K562 (cell line): ENCODE results near the gene CCDC27. TPM values are rescaled to one million over a fixed set of nuclear protein-coding genes. Genes with fewer than 3 reads are reported as not detected.

ENCODE experiments used
- COPS2 ChIP-seq: fragments of 450-650 bp; conservative IDR thresholded peaks from 2 replicates; pipeline ENCODE4 v1.6.1; 2016; ENCODE audit warnings: mild to moderate bottlenecking, moderate library complexity
- CREB1 ChIP-seq, 2 experiments: sonication (generic) in 1 of 2; formaldehyde crosslinking in 1 of 2; IDR thresholded peaks; 2 replicates each; pipeline versions ENCODE4 v1.6.1 to v1.8.0; 2012 to 2022; ENCODE audit warnings: inconsistent platforms in 1 of 2, mild to moderate bottlenecking in 1 of 2, missing genetic modification reagents in 1 of 2, moderate library complexity in 1 of 2
- CSDE1 ChIP-seq, 2 experiments: fragments of 450-650 bp; IDR thresholded peaks; 2 replicates each; pipeline ENCODE4 v1.6.1; 2016; ENCODE audit warnings: mild to moderate bottlenecking in 1 of 2
- E2F5 ChIP-seq: sonication (generic); formaldehyde crosslinking; IDR thresholded peaks from 2 replicates; pipeline ENCODE4 v1.8.0; 2022; ENCODE audit warnings: mild to moderate bottlenecking, missing genetic modification reagents
- ESRRB ChIP-seq: fragments of 250-450 bp; sonication (Bioruptor Pico); IDR thresholded peaks from 2 replicates; pipeline ENCODE4 v1.5.0; 2020; ENCODE audit warnings: mild to moderate bottlenecking, moderate library complexity, borderline replicate concordance
- KAT7 ChIP-seq: sonication (generic); formaldehyde crosslinking; IDR thresholded peaks from 2 replicates; pipeline ENCODE4 v1.8.0; 2022; ENCODE audit warnings: missing genetic modification reagents, mild to moderate bottlenecking, borderline replicate concordance
- MAFF ChIP-seq: IDR thresholded peaks from 2 replicates; pipeline ENCODE4 v1.6.1; 2012; ENCODE audit warnings: low read length, improper control_type of control experiment
- MXI1 ChIP-seq: IDR thresholded peaks from 2 replicates; pipeline ENCODE4 v1.6.1; 2011; ENCODE audit warnings: low read depth, mild to moderate bottlenecking, improper control_type of control experiment, low read length
- NUFIP1 ChIP-seq: fragments of 450-650 bp; IDR thresholded peaks from 2 replicates; pipeline ENCODE4 v1.6.1; 2018; ENCODE audit not compliant: partially characterized antibody
- PTBP1 ChIP-seq: fragments of 200-400 bp; formaldehyde crosslinking; IDR thresholded peaks from 2 replicates; pipeline ENCODE4 v1.6.1; 2017; ENCODE audit warnings: low read depth, low read length
- SAFB ChIP-seq: fragments of 200-400 bp; formaldehyde crosslinking; IDR thresholded peaks from 2 replicates; pipeline ENCODE4 v1.6.1; 2017; ENCODE audit warnings: low read depth, low read length, borderline replicate concordance
- SMAD1 ChIP-seq: fragments of 150-350 bp; IDR thresholded peaks from 2 replicates; pipeline ENCODE4 v1.6.1; 2014; ENCODE audit warnings: low read length, low read depth; ENCODE audit not compliant: partially characterized antibody
- SMAD3 ChIP-seq: fragments of 450-650 bp; formaldehyde crosslinking; conservative IDR thresholded peaks from 2 replicates; pipeline ENCODE4 v1.4.0; 2020; ENCODE audit warnings: mild to moderate bottlenecking
- SRSF9 ChIP-seq: fragments of 200-400 bp; formaldehyde crosslinking; IDR thresholded peaks from 2 replicates; pipeline ENCODE4 v1.6.1; 2017; ENCODE audit warnings: low read depth, low read length, borderline replicate concordance
- TAF1 ChIP-seq: IDR thresholded peaks from 2 replicates; pipeline ENCODE4 v1.6.1; 2011; ENCODE audit warnings: mild to moderate bottlenecking, low read length, moderate library complexity; ENCODE audit not compliant: insufficient read depth, control insufficient read depth, severe bottlenecking; ENCODE audit errors: extremely low read depth
- TBP ChIP-seq: optimal IDR thresholded peaks from 2 replicates; pipeline ENCODE3; 2011; ENCODE audit warnings: low read depth, low read length, improper control_type of control experiment
- ZNF280A ChIP-seq: fragments of 450-650 bp; IDR thresholded peaks from 2 replicates; pipeline ENCODE4 v1.6.1; 2018; ENCODE audit warnings: mild to moderate bottlenecking, low read depth; ENCODE audit not compliant: partially characterized antibody
- ZNF324 ChIP-seq: fragments of 250-450 bp; sonication (Bioruptor Pico); IDR thresholded peaks from 2 replicates; pipeline ENCODE4 v1.4.0; 2020; ENCODE audit warnings: mild to moderate bottlenecking
- ZNF518B ChIP-seq: fragments of 250-450 bp; sonication (Bioruptor Pico); IDR thresholded peaks from 2 replicates; pipeline ENCODE4 v1.5.0; 2021; ENCODE audit warnings: mild to moderate bottlenecking, moderate library complexity
- ZNF740 ChIP-seq, 3 experiments: fragments of 200-800 bp in 1 of 3; sonication (Bioruptor generic) in 1 of 3; sonication (generic) in 1 of 3; formaldehyde crosslinking in 1 of 3; IDR thresholded peaks; 2 replicates each; pipeline versions ENCODE4 v1.6.1 to v1.8.0; 2016 to 2022; ENCODE audit warnings: mild to moderate bottlenecking in 2 of 3, missing compliant biosample characterization in 2 of 3, missing genetic modification characterization in 2 of 3, missing genetic modification reagents in 1 of 3
- polyA plus RNA-seq, 8 experiments: library from polyadenylated mRNA; depleted of rRNA in 4 of 8; stranded (reverse) in 5 of 8; unstranded in 3 of 8; fragments of >200 nt; fragmentation: Nextera tagmentation in 2 of 8; fragmentation: Illumina TruSeq in 1 of 8; extraction: Ambion mirVana in 2 of 8; extraction: Trizol in 1 of 8; gene quantifications; 2 replicates each; pipeline versions ENCODE4 v1.2.1 to v1.2.3, GENCODE V29; 2011 to 2014; ENCODE audit warnings: inconsistent platforms in 1 of 8, missing spikeins in 1 of 8
- total RNA-seq, 7 experiments: library from RNA; depleted of rRNA in 6 of 7; stranded (reverse); fragments of >200 nt in 6 of 7; fragmentation: Illumina TruSeq in 2 of 7; extraction: Trizol in 2 of 7; gene quantifications; 2 replicates each; pipeline versions ENCODE4 v1.2.1 to v1.2.3, GENCODE V29; 2011 to 2021; ENCODE audit warnings: low replicate concordance in 1 of 7

Gene CCDC27
- total and polyA plus RNA-seq, 9 of the 15 experiments (the other 6 are each of a cell fraction or from before 2014, with no cell fraction given) = 0.01 to 0.04 TPM; not detected in 7

GRCh38 chr1:3772027-3772714, 19.9 kb downstream of the CCDC27 start (continued):
- no peak for TF ChIP-seq ZNF740 (CRISPR knock-in tag; IDR thresholded peaks at IDR 0.05)
- no peak for TF ChIP-seq ZNF740 (tag; IDR thresholded peaks at IDR 0.05)
- TF ChIP-seq ESRRB (CRISPR knock-in tag) = no peak
- TF ChIP-seq CSDE1 (IDR thresholded peaks at IDR 0.05) = no peak
- TF ChIP-seq ZNF518B (CRISPR knock-in tag) = no peak
- 0 out of 2 replicates have a peak, but pooled peaks have one; percentile 41 for TF ChIP-seq SAFB
- no peak for TF ChIP-seq CREB1 (IDR thresholded peaks at IDR 0.05)
- TF ChIP-seq CREB1 (CRISPR knock-in tag; IDR thresholded peaks at IDR 0.05) = peak; percentile 39; the same call in 1 of the 2 replicates
- no peak for TF ChIP-seq MAFF
- 0 out of 2 replicates have a peak, but pooled peaks have one; percentile 32 for TF ChIP-seq ZNF324 (CRISPR knock-in tag)
- TF ChIP-seq PTBP1 = no peak
- no peak for TF ChIP-seq TAF1
- TF ChIP-seq COPS2 = no peak
- peak; percentile 80; the same call in 1 of the 2 replicates for TF ChIP-seq MXI1
- no peak for TF ChIP-seq SRSF9
- TF ChIP-seq NUFIP1 = no peak
- no peak for TF ChIP-seq E2F5 (CRISPR knock-in tag)
- no peak for TF ChIP-seq ZNF280A
- TF ChIP-seq SMAD1 = no peak
- TF ChIP-seq SMAD3 (CRISPR knock-in tag) = no peak
- TF ChIP-seq TBP = peak; percentile 55
- TF ChIP-seq KAT7 (CRISPR knock-in tag) = peak; percentile 79; the same call in 1 of the 2 replicates
